GM18526 (cell line): ENCODE results near the gene PIP4K2C.

Source experiments
- POLR2A ChIP-seq: IDR thresholded peaks from 3 replicates; pipeline ENCODE4 v1.6.1; 2011; ENCODE audit not compliant: insufficient read length; ENCODE audit errors: extremely low read depth

The PIP4K2C gene

GRCh38 chr12:57630891-57631433 lies 40.0 kb downstream of the PIP4K2C start:
- TF ChIP-seq POLR2A: no peak

GRCh38 chr12:57631566-57632072 lies 40.6 kb downstream of the PIP4K2C start:
- no peak for TF ChIP-seq POLR2A

GRCh38 chr12:57632073-57632957 lies 41.3 kb downstream of the PIP4K2C start:
- TF ChIP-seq POLR2A: no peak

- TF ChIP-seq POLR2A: no peak
Observed at GRCh38 chr12:57632958-57633840, 42.2 kb downstream of the PIP4K2C start, which contains the start of gene B4GALNT1. B4GALNT1 (minus strand) TSS chr12:57633201; CDS start chr12:57632132, 1,069 bp downstream.

- no peak for TF ChIP-seq POLR2A
Observed at GRCh38 chr12:57637364-57637763, 46.4 kb downstream of the PIP4K2C start.

GRCh38 chr12:57638096-57638495 lies 47.1 kb downstream of the PIP4K2C start:
- TF ChIP-seq POLR2A: no peak

GRCh38 chr12:57640175-57641042 lies 49.4 kb downstream of the PIP4K2C start:
- no peak for TF ChIP-seq POLR2A

- no peak for TF ChIP-seq POLR2A
Observed at GRCh38 chr12:57641699-57642442, 50.9 kb downstream of the PIP4K2C start.
